Measurements from ENCODE around the gene PEX7. TPM values are rescaled to one million over a fixed set of nuclear protein-coding genes. Genes with fewer than 3 reads are reported as not detected.
A peak's percentile ranks its signal among the peaks of the same experiment; 100 is the strongest.
"Not testable (repeated sequence)": the region's sequence is repeated elsewhere in the genome, so short reads cannot be mapped to it uniquely, and the experiment has no call there.

PEX7 gene
- total RNA-seq, 2 experiments from 2014 or later = 2.5 to 3.3 TPM

GRCh38 chr6:136886091-136886490 is 63.7 kb downstream of the PEX7 start:
- DNase-seq (no peak), ATAC-seq (no peak)
- Mint-ChIP-seq H3K27ac (no peak overlapping the region), H3K4me1 (ENCODE audit: low read depth) (peaks cover 2% of the 10 kb centered on the region), H3K9me3 (ENCODE audit: insufficient read depth) (no peaks in the 10 kb centered on the region), H3K27me3 (ENCODE audit: low read depth) (no peaks in the 10 kb centered on the region), H3K36me3 (ENCODE audit: low read depth) (no peaks in the 10 kb centered on the region), H3K4me3 (no peak overlapping the region)
- POLR2A ChIA-PET = no interaction called here
- CTCF ChIA-PET = no interaction called here

GRCh38 chr6:136887953-136888352 is 65.6 kb downstream of the PEX7 start:
- H3K27ac Mint-ChIP-seq = no peak overlapping the region
- H3K36me3 Mint-ChIP-seq (ENCODE audit: low read depth) = no peaks in the 10 kb centered on the region
- ATAC-seq (no peak), DNase-seq (no peak)
- POLR2A ChIA-PET = no interaction called here
- H3K4me3 Mint-ChIP-seq = no peak overlapping the region
- peaks cover 2% of the 10 kb centered on the region for H3K4me1 Mint-ChIP-seq (ENCODE audit: low read depth)
- H3K27me3 Mint-ChIP-seq (ENCODE audit: low read depth) = no peaks in the 10 kb centered on the region
- CTCF ChIA-PET = no interaction called here
- no peaks in the 10 kb centered on the region for H3K9me3 Mint-ChIP-seq (ENCODE audit: insufficient read depth)

- ATAC-seq (no peak), DNase-seq (no peak)
- no peaks in the 10 kb centered on the region for H3K27me3 Mint-ChIP-seq (ENCODE audit: low read depth)
- no peaks in the 10 kb centered on the region for H3K36me3 Mint-ChIP-seq (ENCODE audit: low read depth)
- peaks cover 5% of the 10 kb centered on the region for H3K4me1 Mint-ChIP-seq (ENCODE audit: low read depth)
- H3K9me3 Mint-ChIP-seq (ENCODE audit: insufficient read depth) = no peaks in the 10 kb centered on the region
- ChIA-PET CTCF (no interaction called here), POLR2A (no interaction called here)
- H3K27ac Mint-ChIP-seq = no peak overlapping the region
- H3K4me3 Mint-ChIP-seq = no peak overlapping the region
These were observed 67.1 kb downstream of the PEX7 start for GRCh38 chr6:136889271-136890193.

- Mint-ChIP-seq H3K9me3 (ENCODE audit: insufficient read depth) (no peaks in the 10 kb centered on the region), H3K27ac (no peak overlapping the region), H3K36me3 (ENCODE audit: low read depth) (no peaks in the 10 kb centered on the region), H3K27me3 (ENCODE audit: low read depth) (no peaks in the 10 kb centered on the region), H3K4me1 (ENCODE audit: low read depth) (peaks cover 5% of the 10 kb centered on the region), H3K4me3 (no peak overlapping the region)
- DNase-seq = no peak
- CTCF ChIA-PET = no interaction called here
- ATAC-seq = no peak
- POLR2A ChIA-PET = no interaction called here
These were observed 67.9 kb downstream of the PEX7 start for GRCh38 chr6:136890194-136890839.

DNA sequence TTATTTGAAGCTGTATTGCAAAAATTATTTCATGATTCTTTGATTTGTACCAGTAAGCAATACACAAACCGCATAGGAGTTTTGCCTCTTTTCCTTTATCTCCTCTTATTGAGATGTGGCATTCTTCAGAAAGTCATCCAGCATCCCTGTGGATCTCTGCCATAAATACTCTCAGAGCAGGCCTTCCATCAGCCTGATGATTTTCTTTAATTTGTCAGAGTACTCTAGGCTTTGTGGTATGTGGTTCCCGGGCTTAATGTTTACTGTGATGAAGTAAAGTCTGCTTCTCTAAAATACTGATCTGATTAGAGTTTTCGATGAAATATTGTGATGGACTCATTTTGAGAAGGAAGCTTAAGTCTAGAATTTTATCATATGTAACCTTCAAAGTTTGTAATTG is 68.6 kb downstream of the PEX7 start:
- no peak overlapping the region for H3K27ac Mint-ChIP-seq
- no peaks in the 10 kb centered on the region for H3K36me3 Mint-ChIP-seq (ENCODE audit: low read depth)
- no peaks in the 10 kb centered on the region for H3K27me3 Mint-ChIP-seq (ENCODE audit: low read depth)
- ChIA-PET CTCF (no interaction called here), POLR2A (no interaction called here)
- DNase-seq (no peak), ATAC-seq (no peak)
- no peak overlapping the region for H3K4me3 Mint-ChIP-seq
- H3K4me1 Mint-ChIP-seq (ENCODE audit: low read depth) = peaks cover 5% of the 10 kb centered on the region
- no peaks in the 10 kb centered on the region for H3K9me3 Mint-ChIP-seq (ENCODE audit: insufficient read depth)

- no peak overlapping the region for H3K4me3 Mint-ChIP-seq
- DNase-seq (no peak), ATAC-seq (no peak)
- peaks cover 5% of the 10 kb centered on the region for H3K4me1 Mint-ChIP-seq (ENCODE audit: low read depth)
- ChIA-PET CTCF (interaction anchor here (1.1 kb wide), 1 partner anchor 26 kb away, joined by 3 read pairs; no protein-coding TSS in a partner anchor), POLR2A (no interaction called here)
- no peaks in the 10 kb centered on the region for H3K27me3 Mint-ChIP-seq (ENCODE audit: low read depth)
- no peak overlapping the region for H3K27ac Mint-ChIP-seq
- no peaks in the 10 kb centered on the region for H3K36me3 Mint-ChIP-seq (ENCODE audit: low read depth)
- H3K9me3 Mint-ChIP-seq (ENCODE audit: insufficient read depth) = no peaks in the 10 kb centered on the region
These were observed 70.8 kb downstream of the PEX7 start for GRCh38 chr6:136893187-136893586.

- H3K9me3 Mint-ChIP-seq (ENCODE audit: insufficient read depth) = no peaks in the 10 kb centered on the region
- H3K27me3 Mint-ChIP-seq (ENCODE audit: low read depth) = no peaks in the 10 kb centered on the region
- DNase-seq (no peak), ATAC-seq (no peak)
- POLR2A ChIA-PET = no interaction called here
- no peaks in the 10 kb centered on the region for H3K36me3 Mint-ChIP-seq (ENCODE audit: low read depth)
- no peak overlapping the region for H3K27ac Mint-ChIP-seq
- peaks cover 3% of the 10 kb centered on the region for H3K4me1 Mint-ChIP-seq (ENCODE audit: low read depth)
- H3K4me3 Mint-ChIP-seq = no peak overlapping the region
- CTCF ChIA-PET = no interaction called here
These were observed 73.5 kb downstream of the PEX7 start for GRCh38 chr6:136895901-136896300.

DNA sequence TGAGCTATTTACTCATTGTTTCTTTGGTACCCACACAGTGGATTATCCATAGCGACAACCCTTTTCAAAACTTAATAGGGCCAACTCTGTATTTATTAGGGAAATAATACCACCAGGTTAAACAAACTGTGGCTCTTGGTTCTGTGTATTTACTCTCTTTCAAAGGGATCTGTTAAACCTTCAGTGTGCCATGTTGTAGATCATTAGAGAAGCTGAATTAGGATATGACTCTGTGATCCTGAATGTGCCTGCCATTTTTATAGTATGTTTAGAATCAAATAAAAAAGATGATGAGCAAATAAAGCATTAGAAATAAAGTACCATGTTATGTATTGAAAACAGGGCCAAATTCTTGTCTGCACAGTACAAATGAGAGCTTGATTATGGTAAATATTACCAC is 74.7 kb downstream of the PEX7 start:
- H3K4me1 Mint-ChIP-seq (ENCODE audit: low read depth) = peaks cover 3% of the 10 kb centered on the region
- CTCF ChIA-PET = interaction anchor here (1.0 kb wide), 1 partner anchor 38 kb away, joined by 3 read pairs; no protein-coding TSS in a partner anchor
- POLR2A ChIA-PET = no interaction called here
- no peaks in the 10 kb centered on the region for H3K9me3 Mint-ChIP-seq (ENCODE audit: insufficient read depth)
- H3K27me3 Mint-ChIP-seq (ENCODE audit: low read depth) = no peaks in the 10 kb centered on the region
- DNase-seq (no peak), ATAC-seq (no peak)
- H3K27ac Mint-ChIP-seq = no peak overlapping the region
- no peak overlapping the region for H3K4me3 Mint-ChIP-seq
- H3K36me3 Mint-ChIP-seq (ENCODE audit: low read depth) = no peaks in the 10 kb centered on the region

- ChIA-PET CTCF (no interaction called here), POLR2A (no interaction called here)
- Mint-ChIP-seq H3K9me3 (ENCODE audit: insufficient read depth) (no peaks in the 10 kb centered on the region), H3K4me3 (no peak overlapping the region), H3K36me3 (ENCODE audit: low read depth) (peaks cover 3% of the 10 kb centered on the region), H3K27ac (no peak overlapping the region), H3K4me1 (ENCODE audit: low read depth) (no peaks in the 10 kb centered on the region), H3K27me3 (ENCODE audit: low read depth) (no peaks in the 10 kb centered on the region)
- DNase-seq (no peak), ATAC-seq (no peak)
These were observed 78.9 kb downstream of the PEX7 start for GRCh38 chr6:136901212-136901784.

GRCh38 chr6:136904477-136904876 is 82.1 kb downstream of the PEX7 start:
- not testable (repeated sequence) for H3K4me1 Mint-ChIP-seq (ENCODE audit: low read depth)

GRCh38 chr6:136914947-136915346 is 92.6 kb downstream of the PEX7 start:
- peaks cover 17% of the 10 kb centered on the region for H3K27me3 Mint-ChIP-seq (ENCODE audit: low read depth)
- no peaks in the 10 kb centered on the region for H3K36me3 Mint-ChIP-seq (ENCODE audit: low read depth)
- CTCF ChIA-PET = no interaction called here
- peaks cover 7% of the 10 kb centered on the region for H3K4me1 Mint-ChIP-seq (ENCODE audit: low read depth)
- no peak overlapping the region for H3K27ac Mint-ChIP-seq
- no peak for DNase-seq
- peak; percentile 49 for ATAC-seq
- H3K9me3 Mint-ChIP-seq (ENCODE audit: insufficient read depth) = no peaks in the 10 kb centered on the region
- POLR2A ChIA-PET = no interaction called here
- H3K4me3 Mint-ChIP-seq = no peak overlapping the region

More at GRCh38 chr6:136904477-136904876, 82.1 kb downstream of the PEX7 start:
- POLR2A ChIA-PET; H3K4me3 Mint-ChIP-seq; H3K9me3 Mint-ChIP-seq (ENCODE audit: insufficient read depth); H3K27ac Mint-ChIP-seq; H3K27me3 Mint-ChIP-seq (ENCODE audit: low read depth); H3K36me3 Mint-ChIP-seq (ENCODE audit: low read depth); ATAC-seq; DNase-seq: not testable (repeated sequence)
- CTCF ChIA-PET = interaction anchor here (1.3 kb wide), 1 partner anchor 112 kb away, joined by 4 read pairs; the partner anchor contains the start of gene MAP3K5

GRCh38 chr6:136918706-136919105 is 96.3 kb downstream of the PEX7 start:
- H3K27me3 Mint-ChIP-seq (ENCODE audit: low read depth) = peaks cover 43% of the 10 kb centered on the region
- ChIA-PET POLR2A (no interaction called here), CTCF (no interaction called here)
- no peak for DNase-seq
- H3K9me3 Mint-ChIP-seq (ENCODE audit: insufficient read depth) = no peaks in the 10 kb centered on the region
- ATAC-seq = no peak
- no peaks in the 10 kb centered on the region for H3K36me3 Mint-ChIP-seq (ENCODE audit: low read depth)
- H3K4me3 Mint-ChIP-seq = no peak overlapping the region
- peaks cover 28% of the 10 kb centered on the region for H3K4me1 Mint-ChIP-seq (ENCODE audit: low read depth)
- H3K27ac Mint-ChIP-seq = no peak overlapping the region
